Muscle of leg (tissue), 11 donors: ENCODE data around the gene TM9SF1. TPM values are rescaled to one million over a fixed set of nuclear protein-coding genes. Genes with fewer than 3 reads are reported as not detected.

Experiments used
- DNase-seq: peaks from one replicate; pipeline ENCODE4 v3.0.0; 2013
- H3K27ac ChIP-seq: one replicate; pipeline ENCODE4 v1.5.1; 2013; ENCODE audit warnings: mild to moderate bottlenecking, low read length, control low read depth
- H3K27me3 ChIP-seq: one replicate; pipeline ENCODE4 v1.6.1; 2013; ENCODE audit warnings: low read length; ENCODE audit not compliant: control insufficient read depth, insufficient read depth
- H3K36me3 ChIP-seq: one replicate; pipeline ENCODE4 v1.6.1; 2013; ENCODE audit warnings: low read length; ENCODE audit not compliant: control insufficient read depth, insufficient read depth
- H3K4me1 ChIP-seq: one replicate; pipeline ENCODE4 v1.6.1; 2013; ENCODE audit warnings: low read length; ENCODE audit not compliant: control insufficient read depth, insufficient read depth
- H3K4me3 ChIP-seq: one replicate; pipeline ENCODE4 v1.5.1; 2013; ENCODE audit warnings: low read length, control low read depth
- H3K9me3 ChIP-seq: replicated peaks from 2 replicates; pipeline ENCODE4 v1.6.1; 2013; ENCODE audit warnings: low read depth, low read length; ENCODE audit not compliant: control insufficient read depth
- WGBS: methylation state at CpG from one replicate; pipeline ENCODE4 v1.1.5; 2013; ENCODE audit warnings: missing lambda C conversion rate; ENCODE audit not compliant: insufficient coverage; 5-methylcytosine and 5-hydroxymethylcytosine counted together
- polyA plus RNA-seq, 8 donors: library from polyadenylated mRNA; unstranded; fragments of 120-200 nt; gene quantifications; one replicate each; pipeline versions ENCODE4 v1.2.1 to v1.2.3, GENCODE V29; 2013; ENCODE audit warnings: inconsistent platforms in 1 of 8, low replicate concordance in 1 of 8; ENCODE audit not compliant: insufficient read length in 8 of 8, insufficient read depth in 1 of 8
- total RNA-seq: library from RNA; stranded (reverse); fragments of 120-200 nt; gene quantifications from one replicate; pipeline ENCODE4 v1.2.4, GENCODE V29; 2013

Gene TM9SF1
- total and polyA plus RNA-seq, 9 donors, result 14.7 to 29.6 (median 20.8) TPM

GRCh38 chr14:24236689-24237462, 41.6 kb upstream of the TM9SF1 start:
- Histone ChIP-seq H3K9me3 (no peaks in the 10 kb centered on the region), H3K27me3 (no peaks in the 10 kb centered on the region), H3K36me3 (peaks cover 65% of the 10 kb centered on the region), H3K4me3 (no peak overlapping the region), H3K4me1 (peaks cover 27% of the 10 kb centered on the region), H3K27ac (no peak overlapping the region)
- 100% methylated on average over 3 of the region's 6 CpGs for WGBS
- no peak for DNase-seq

- WGBS, result 100% methylated on average over 1 of the region's 5 CpGs
- Histone ChIP-seq H3K9me3 (no peaks in the 10 kb centered on the region), H3K27ac (no peak overlapping the region), H3K36me3 (peaks cover 64% of the 10 kb centered on the region), H3K4me3 (no peak overlapping the region), H3K4me1 (peaks cover 26% of the 10 kb centered on the region), H3K27me3 (no peaks in the 10 kb centered on the region)
- no peak for DNase-seq
These were observed 40.8 kb upstream of the TM9SF1 start for GRCh38 chr14:24235804-24236688.

GRCh38 chr14:24234095-24235005, 39.1 kb upstream of the TM9SF1 start:
- peaks cover 19% of the 10 kb centered on the region for H3K4me1 ChIP-seq
- no peak for DNase-seq
- no peak overlapping the region for H3K4me3 ChIP-seq

DNA sequence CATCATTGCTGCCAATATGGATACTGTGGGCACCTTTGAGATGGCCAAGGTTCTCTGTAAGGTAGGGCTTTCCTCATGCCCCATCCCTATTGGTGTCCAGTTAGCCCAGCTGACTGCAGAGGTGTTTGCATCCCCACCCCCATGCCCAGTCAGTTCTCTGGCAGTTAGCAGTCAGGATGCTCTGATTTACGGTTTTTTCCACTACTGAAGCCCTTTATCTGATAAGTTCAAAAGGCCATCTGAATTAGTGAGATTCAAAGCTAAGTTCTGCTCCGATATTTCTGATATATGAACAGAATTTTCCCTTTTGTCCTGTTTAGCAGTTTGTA, 38.3 kb upstream of the TM9SF1 start:
- WGBS, result 100% methylated on average over 1 of the region's 2 CpGs
- Histone ChIP-seq H3K4me1 (peaks cover 19% of the 10 kb centered on the region), H3K36me3 (peaks cover 38% of the 10 kb centered on the region), H3K9me3 (no peaks in the 10 kb centered on the region), H3K27me3 (no peaks in the 10 kb centered on the region), H3K27ac (no peak overlapping the region), H3K4me3 (peak overlapping the region; percentile 94)
- DNase-seq, result no peak

More at GRCh38 chr14:24234095-24235005, 39.1 kb upstream of the TM9SF1 start:
- no peak overlapping the region for H3K27ac ChIP-seq
- H3K27me3 ChIP-seq, result no peaks in the 10 kb centered on the region
- H3K36me3 ChIP-seq, result peaks cover 47% of the 10 kb centered on the region
- 83% methylated on average over 1 of the region's 3 CpGs for WGBS
- no peaks in the 10 kb centered on the region for H3K9me3 ChIP-seq

GRCh38 chr14:24232645-24233537, 37.6 kb upstream of the TM9SF1 start, which contains the start of gene GMPR2:
GMPR2 (plus strand) TSS chr14:24232929; CDS start chr14:24233254, 325 bp downstream.
- peaks cover 36% of the 10 kb centered on the region for H3K36me3 ChIP-seq
- H3K9me3 ChIP-seq, result no peaks in the 10 kb centered on the region
- H3K27me3 ChIP-seq, result no peaks in the 10 kb centered on the region
- WGBS, result 7% methylated on average over 26 of the region's 38 CpGs
- peaks cover 19% of the 10 kb centered on the region for H3K4me1 ChIP-seq
- H3K4me3 ChIP-seq, result peak within 1 kb of the TSS; percentile 94
- peak within 1 kb of the TSS; percentile 98 for H3K27ac ChIP-seq
- no peak for DNase-seq

DNA sequence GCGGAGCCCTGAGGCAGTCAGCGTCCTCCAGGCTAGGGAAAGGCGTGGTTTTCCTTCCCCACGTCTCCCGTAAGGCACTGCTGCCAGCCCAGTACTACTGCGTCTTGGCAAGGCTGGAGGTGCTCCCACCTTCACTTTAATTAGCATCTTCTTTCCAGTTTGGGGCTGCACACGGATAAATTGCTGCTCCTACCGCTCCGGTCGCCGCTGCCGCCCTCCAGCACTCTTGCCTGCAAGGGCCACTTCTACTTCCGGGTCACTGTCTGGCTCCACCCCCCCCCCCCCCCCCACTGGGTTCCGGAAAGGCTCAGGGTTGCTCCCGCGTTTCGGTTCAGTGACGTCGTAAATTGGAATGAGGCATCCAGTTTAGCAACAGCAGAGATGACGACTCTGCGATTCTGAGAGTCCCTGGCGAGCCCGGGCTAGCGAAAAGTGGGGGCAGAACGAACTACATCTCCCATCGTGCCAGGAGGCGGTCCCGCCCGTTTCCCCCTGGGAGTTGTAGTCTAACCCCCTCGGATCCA, 36.9 kb upstream of the TM9SF1 start, which contains the start of gene NEDD8:
TSS of gene NEDD8 (minus strand) at position 247 of the 524 bp plus-strand sequence. CDS start at position 147, 100 bp downstream.
- DNase-seq, result peak; percentile 97
- no peaks in the 10 kb centered on the region for H3K27me3 ChIP-seq
- peaks cover 29% of the 10 kb centered on the region for H3K36me3 ChIP-seq

DNA sequence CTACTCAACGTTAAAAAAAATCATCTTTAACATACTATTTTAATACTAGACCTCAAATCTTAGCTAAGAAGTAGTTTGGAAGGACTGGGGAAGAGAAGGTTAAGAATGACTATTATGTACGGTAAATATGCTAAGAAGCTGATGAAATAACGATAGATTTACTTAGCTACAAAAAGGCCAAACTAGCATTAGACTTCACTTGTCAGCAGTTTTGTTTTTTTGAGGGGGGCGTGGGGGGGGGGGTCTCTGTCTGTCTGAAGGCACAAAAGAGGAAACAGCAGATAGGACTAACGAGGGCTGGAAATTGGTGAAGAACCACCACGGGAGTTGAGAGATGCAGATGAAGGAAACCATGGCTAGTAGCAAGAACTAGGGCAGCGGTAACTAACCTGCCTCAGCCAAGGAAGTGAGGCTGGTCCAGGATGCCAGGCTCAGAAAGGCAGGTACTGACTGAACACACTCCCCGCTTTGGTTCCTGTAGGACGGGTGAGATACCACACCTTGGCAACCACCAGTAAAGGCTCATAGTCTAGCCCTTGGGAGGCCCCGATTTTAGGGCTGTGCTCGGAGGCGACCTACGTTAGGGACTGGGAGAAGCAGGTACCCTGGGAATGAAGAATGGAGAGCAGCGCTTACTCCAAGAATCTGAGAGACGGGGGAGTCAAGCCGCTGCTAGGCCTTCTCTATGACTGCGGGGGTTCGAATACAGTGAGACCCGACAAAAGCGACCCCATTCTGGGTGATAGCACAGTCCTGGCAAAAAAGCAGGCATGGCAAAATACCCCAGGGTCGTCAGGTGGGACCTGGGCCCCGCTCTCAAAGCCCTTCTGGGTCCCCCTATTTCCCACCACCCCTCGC, 36.3 kb upstream of the TM9SF1 start:
- Histone ChIP-seq H3K27ac (peak overlapping the region; percentile 98), H3K27me3 (no peaks in the 10 kb centered on the region), H3K9me3 (no peaks in the 10 kb centered on the region), H3K36me3 (peaks cover 22% of the 10 kb centered on the region), H3K4me3 (peak overlapping the region; percentile 94), H3K4me1 (peaks cover 19% of the 10 kb centered on the region)
- DNase-seq, result no peak
- 3% methylated on average over 20 of the region's 23 CpGs for WGBS

More for the DNA sequence above, 36.9 kb upstream of the TM9SF1 start, which contains the start of gene NEDD8:
- H3K4me1 ChIP-seq, result peaks cover 19% of the 10 kb centered on the region
- WGBS, result 0% methylated on average over 17 of the region's 30 CpGs
- no peaks in the 10 kb centered on the region for H3K9me3 ChIP-seq
- peak within 1 kb of the TSS; percentile 98 for H3K27ac ChIP-seq
- peak within 1 kb of the TSS; percentile 94 for H3K4me3 ChIP-seq

GRCh38 chr14:24228902-24229301, 33.7 kb upstream of the TM9SF1 start:
- no peaks in the 10 kb centered on the region for H3K9me3 ChIP-seq
- no peak overlapping the region for H3K4me3 ChIP-seq

More at GRCh38 chr14:24228902-24229301, 33.7 kb upstream of the TM9SF1 start:
- Histone ChIP-seq H3K27me3 (no peaks in the 10 kb centered on the region), H3K36me3 (peaks cover 8% of the 10 kb centered on the region), H3K4me1 (peaks cover 19% of the 10 kb centered on the region), H3K27ac (no peak overlapping the region)
- no CpG with 5 or more reads among the region's 1 CpG for WGBS
- DNase-seq, result no peak
